ACHN (cell line): ENCODE measurements around the gene M1AP.

ENCODE experiments used
- DNase-seq: peaks from one replicate; pipeline ENCODE4 v3.0.0-alpha.2; 2015
- in situ Hi-C: cut with HindIII; loops from 2 replicates; pipeline ENCODE4 v1.10.0; 2017; ENCODE audit warnings: low sequenced_read_pairs, low pct_ligation_motif_present, low pct_unique_long_range_greater_than_20kb

The M1AP gene

GRCh38 chr2:74617122-74617521 lies 31.0 kb downstream of the M1AP start:
- in situ Hi-C loops = no loop called here

GRCh38 chr2:74606927-74607326 lies 41.2 kb downstream of the M1AP start:
- in situ Hi-C loops = no loop called here

More at GRCh38 chr2:74617122-74617521, 31.0 kb downstream of the M1AP start:
- DNase-seq = no peak

GRCh38 chr2:74603282-74604000 lies 44.7 kb downstream of the M1AP start:
- in situ Hi-C loops = no loop called here

More at GRCh38 chr2:74606927-74607326, 41.2 kb downstream of the M1AP start:
- no peak for DNase-seq

DNA sequence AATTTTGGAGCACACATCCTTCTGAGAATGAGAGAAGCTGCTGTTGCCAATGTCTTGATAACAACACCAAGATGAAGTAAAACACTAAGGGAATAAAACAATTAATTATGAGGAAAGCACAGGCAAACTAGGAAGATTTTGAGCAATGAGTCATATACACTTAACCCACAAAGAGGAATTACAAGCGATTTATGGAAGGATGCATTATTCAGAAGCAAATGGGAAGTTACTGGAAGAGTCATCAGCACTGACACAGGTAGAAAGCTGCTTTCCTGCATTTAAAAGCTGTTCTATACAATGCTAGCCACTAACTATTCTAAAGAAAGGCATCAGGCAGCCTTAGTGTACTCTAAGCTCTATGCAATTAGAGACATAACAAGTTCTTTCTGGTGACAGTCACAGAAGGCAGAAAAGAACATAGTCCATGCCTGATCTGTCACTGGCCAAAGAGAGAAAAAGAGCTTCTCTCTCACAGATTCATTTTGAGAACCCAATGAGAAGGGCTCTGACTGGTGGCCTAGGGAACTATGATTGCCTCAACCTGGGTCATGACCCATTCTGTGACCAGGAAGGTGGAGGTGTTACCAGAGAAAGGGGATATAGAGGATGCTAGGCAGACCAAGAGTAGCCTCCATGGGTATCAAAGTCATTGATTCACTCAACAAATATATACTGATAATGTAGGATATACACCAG lies 45.4 kb downstream of the M1AP start:
- in situ Hi-C loops = no loop called here
- DNase-seq = no peak

More at GRCh38 chr2:74603282-74604000, 44.7 kb downstream of the M1AP start:
- no peak for DNase-seq

- in situ Hi-C loops = no loop called here
- DNase-seq = no peak
These were observed 48.5 kb downstream of the M1AP start for GRCh38 chr2:74599676-74600075.

GRCh38 chr2:74597410-74597809 lies 50.7 kb downstream of the M1AP start:
- in situ Hi-C loops = no loop called here
- no peak for DNase-seq

DNA sequence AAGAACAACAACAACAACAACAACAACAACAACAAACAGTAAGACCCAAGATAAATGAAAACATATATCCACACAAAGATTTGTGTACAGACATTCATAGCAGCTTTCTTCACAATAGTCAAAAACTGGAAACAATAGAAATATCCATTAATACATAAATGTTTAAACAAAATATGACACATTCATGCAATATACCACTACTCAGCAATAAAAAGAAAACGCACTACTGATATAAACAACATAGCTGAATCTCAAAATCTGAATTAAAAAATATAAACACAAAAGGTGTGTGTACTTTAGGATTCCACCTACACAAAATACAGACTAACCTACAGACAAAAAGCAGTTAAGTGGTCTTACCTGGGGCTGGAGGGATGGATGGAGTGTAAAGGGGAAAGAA lies 51.5 kb downstream of the M1AP start:
- in situ Hi-C loops = no loop called here
- no peak for DNase-seq

DNA sequence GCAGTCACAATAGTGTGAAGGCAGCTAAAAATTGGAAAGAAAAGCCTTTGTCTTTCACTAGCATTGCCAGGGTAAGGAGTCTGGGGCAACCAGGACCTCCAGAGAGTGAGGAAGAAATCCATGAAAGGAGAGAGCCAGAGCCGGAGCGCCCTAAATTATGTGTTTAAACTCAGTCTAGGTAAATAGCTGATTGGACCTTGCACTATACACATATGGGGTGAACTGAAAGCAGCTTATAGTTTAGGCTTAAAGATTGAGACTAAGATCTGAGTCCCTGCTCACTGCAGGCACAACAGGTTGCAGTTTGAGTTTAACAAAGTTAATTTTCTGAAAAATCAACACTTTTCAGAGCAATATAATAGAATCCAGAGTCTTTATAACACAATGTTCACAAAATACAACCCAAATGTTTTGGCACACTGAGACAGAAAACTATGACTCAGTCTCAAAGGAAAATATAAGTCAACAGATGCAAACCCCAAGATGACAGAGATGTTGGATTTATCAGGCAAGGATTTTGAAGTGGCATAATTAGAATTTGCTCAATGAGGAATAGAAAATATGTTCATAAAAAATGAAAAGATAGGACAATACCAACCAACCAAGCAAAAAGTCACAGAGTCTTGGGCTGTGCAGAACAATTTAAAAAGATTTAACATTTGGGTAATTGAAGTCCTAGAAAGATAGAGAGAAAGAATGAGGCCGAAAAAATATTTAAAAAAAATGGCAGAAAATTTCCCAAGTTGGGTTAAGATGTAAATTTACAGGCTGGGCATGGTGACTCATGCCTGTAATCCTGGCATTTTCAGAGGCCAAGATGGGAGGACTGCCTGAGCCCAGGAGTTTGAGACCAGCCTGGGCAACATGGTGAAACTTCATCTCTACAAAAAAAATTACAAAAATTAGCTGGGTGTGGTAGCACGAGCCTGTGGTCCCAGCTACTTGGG lies 54.0 kb downstream of the M1AP start:
- in situ Hi-C loops = no loop called here
- no peak for DNase-seq

DNA sequence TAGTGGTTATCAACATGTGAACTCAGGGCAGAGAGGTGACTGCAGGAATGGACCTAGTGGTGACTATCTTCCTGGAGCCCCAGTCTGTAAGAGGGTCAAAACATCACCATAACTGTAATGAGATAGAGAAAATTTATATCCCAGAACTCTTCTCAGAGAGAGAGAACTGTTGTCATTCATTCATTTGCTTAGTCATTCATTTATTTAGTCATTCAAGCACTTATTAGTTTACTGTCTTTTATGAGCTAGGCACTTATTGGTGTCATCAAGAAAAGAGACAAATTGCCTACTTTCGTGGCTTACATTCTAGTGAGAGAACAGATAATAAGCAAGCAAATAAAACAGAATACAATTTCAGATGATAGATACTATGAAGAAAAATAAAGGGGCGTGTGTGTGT lies 59.5 kb downstream of the M1AP start:
- in situ Hi-C loops = no loop called here
- no peak for DNase-seq

DNA sequence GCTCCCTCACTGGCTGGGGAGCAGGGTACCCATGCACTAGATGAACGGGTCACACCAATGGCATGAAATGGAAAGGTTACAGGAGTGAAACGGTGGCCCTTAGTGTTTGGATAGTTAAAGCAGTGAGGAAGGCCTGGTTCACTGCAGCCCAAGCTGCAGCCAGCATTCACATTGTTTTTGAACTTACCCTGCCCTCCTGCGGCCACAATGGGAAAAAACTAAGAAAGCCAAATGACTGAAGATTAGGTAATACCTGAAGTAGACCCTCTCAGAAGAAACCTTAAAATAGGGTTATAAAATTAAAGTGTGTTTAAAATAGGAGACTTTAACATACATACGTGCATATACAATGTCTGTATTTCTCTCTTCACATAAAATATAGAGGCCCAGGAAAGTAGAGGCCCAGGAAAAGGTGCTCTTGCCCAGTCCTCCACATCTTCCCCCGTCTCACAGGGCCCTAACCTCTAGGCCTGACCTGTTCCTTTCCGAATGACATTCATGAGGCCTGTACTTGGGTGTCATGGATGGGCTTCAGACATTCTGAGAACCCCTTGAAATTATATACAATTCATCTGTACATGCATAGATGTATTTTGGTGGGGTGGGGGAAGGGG lies 60.4 kb downstream of the M1AP start:
- in situ Hi-C loops = no loop called here

DNA sequence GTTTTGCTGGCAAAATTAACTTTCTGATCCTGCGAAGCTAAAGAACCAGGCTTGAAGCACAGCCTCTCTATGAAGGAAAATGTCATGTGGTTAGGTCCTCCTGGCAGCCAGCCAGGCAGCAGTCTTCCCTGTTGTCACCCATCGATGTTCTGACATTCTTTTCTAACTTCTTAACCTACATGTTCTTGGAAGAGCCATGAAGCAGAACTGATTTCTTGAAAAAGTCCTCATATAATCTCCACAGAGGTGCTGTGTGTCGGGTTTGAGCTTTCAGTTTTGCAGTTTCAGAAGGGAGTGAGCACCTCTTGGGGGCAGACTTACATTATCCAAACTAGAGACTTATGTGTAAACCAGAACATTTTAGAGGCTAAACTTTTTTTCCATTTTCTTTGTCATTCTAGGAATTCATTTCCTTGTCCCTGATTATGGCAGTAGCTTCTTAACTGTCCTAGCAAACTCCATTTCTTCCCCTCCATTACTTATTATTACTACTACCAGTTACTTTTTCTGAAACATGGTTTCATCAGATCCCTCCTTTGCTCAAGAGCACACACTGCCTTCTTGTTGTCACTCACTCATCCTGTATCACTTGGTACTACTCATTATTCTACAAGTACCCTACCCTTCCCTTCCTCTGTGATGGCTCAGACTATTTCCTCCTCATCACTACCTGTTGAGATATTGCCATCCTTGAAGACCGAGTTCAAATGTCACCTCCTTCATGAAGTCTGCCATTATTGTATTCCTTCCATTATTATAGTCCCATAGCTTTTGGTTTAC lies 62.5 kb downstream of the M1AP start:
- in situ Hi-C loops = no loop called here
- DNase-seq = no peak

More for the DNA sequence above, 60.4 kb downstream of the M1AP start:
- peak; percentile 72 for DNase-seq

GRCh38 chr2:74584088-74584645 lies 64.0 kb downstream of the M1AP start:
- in situ Hi-C loops = no loop called here
- DNase-seq = peak; percentile 38

- in situ Hi-C loops = no loop called here
- DNase-seq = peak; percentile 55
These were observed 64.6 kb downstream of the M1AP start for GRCh38 chr2:74583504-74583903.

- in situ Hi-C loops = no loop called here
- no peak for DNase-seq
These were observed 65.9 kb downstream of the M1AP start for GRCh38 chr2:74582184-74582583.

- in situ Hi-C loops = no loop called here
- no peak for DNase-seq
These were observed 66.7 kb downstream of the M1AP start for GRCh38 chr2:74581463-74581862.

GRCh38 chr2:74578408-74578807 lies 69.7 kb downstream of the M1AP start:
- in situ Hi-C loops = no loop called here
- DNase-seq = no peak

DNA sequence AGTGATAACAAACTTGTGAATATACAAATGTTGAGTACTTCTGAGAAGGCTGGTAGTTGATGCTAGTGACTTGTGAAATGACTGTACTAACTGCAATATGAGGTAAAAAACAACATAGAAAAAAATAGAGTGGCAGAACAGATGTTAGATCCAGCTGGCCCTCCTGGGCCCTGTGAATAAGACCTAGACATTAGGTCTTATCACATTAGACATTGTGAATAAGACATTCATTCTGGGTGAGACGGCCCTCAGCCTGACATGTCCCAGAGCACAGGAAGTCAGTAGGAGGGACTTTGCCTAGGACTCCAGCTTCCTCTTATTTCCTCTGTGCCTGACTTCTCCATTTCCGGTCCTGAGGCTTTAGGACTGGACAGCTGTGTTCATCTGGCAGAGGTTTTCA lies 70.7 kb downstream of the M1AP start:
- no peak for DNase-seq

DNA sequence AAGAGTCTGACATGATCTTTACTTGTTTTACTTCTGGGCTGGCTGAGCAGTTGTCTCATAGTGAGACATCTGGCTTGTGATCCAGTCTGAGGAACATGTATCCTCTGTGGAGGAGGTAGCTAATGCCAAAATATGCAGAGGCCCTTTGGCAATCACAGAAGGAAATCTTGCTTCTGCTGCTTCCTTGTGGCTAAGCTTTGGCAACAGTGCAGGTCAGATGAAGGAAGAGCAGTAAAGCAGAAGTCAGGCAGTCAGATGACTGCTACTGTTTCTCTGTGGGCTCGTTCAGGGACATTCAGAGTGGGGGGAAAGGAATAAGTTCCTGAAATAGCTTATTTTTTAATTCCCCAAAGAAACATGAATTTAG lies 71.3 kb downstream of the M1AP start:
- no peak for DNase-seq
- in situ Hi-C loops = no loop called here

More for the DNA sequence above, 70.7 kb downstream of the M1AP start:
- in situ Hi-C loops = no loop called here
